Measurements from ENCODE around the gene RPL22.

The RPL22 gene

DNA sequence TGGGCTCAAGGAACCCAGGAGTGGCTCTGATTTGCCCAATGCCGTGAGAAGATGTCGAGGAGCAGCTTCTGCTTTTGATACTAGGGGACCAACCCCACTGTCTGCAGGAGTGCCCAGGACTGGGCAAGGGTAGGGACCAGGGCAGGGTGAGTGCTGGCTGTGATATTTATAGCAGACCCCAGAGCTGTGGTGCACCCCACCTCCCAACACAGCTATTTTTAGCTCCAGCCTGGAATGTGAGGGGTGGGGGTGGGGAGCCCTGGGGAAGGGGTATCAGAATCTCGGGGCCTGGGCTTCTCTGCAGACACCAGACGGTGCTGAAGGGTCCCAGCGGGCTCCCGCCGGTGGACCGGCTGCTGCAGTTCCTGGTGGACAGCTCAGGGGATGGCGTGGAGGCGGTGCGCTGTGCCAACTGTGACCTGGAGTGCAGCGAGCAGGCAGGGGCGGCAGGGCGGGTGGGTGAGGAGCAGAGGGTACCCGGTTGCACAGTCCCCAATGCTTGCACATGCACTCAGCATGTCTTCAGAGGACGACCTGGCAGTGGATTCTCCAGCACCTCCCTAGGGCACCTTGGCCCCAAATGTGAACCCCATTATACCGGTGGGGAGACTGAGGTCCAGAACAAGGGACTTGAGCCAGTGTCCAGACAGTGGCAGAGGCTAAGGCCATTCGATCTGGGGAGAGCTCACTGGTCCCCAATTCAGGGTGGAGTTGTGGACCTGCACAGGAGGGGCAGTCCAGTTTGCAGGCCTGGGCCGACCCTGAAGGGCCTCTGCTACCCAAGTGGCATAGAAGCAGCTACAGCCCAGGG lies 7.9 kb upstream of the RPL22 start:
- Histone ChIP-seq H3K9me3 (replicated peaks; ENCODE audit: insufficient read depth, low read length) (no peaks in the 10 kb centered on the region), H3K4me2 (ENCODE audit: low read depth, low read length) (no peak overlapping the region), H3K9me2 (replicated peaks; ENCODE audit: insufficient read depth, low read length) (no peaks in the 10 kb centered on the region), H3K79me2 (ENCODE audit: low read length) (no peaks in the 10 kb centered on the region), H3K9ac (ENCODE audit: low read length) (no peak overlapping the region), H3K36me3 (replicated peaks; ENCODE audit: insufficient read depth, low read length) (no peaks in the 10 kb centered on the region), H4K20me1 (ENCODE audit: insufficient read depth, low read length) (no peaks in the 10 kb centered on the region), H3K27ac (ENCODE audit: low read length) (no peak overlapping the region), H3K4me1 (ENCODE audit: low read length) (no peaks in the 10 kb centered on the region), H2AFZ (ENCODE audit: low read length) (no peak overlapping the region), H3K4me3 (ENCODE audit: low read length) (no peak overlapping the region), H3F3A (ENCODE audit: insufficient read depth, low read length) (no peaks in the 10 kb centered on the region), H3K27me3 (replicated peaks; ENCODE audit: insufficient read depth, low read length) (peaks cover 28% of the 10 kb centered on the region)
- no peak for DNase-seq
- TF ChIP-seq CTCF (IDR thresholded peaks at IDR 0.05; ENCODE audit: low read length) = no peak
- TF ChIP-seq EZH2 (optimal IDR thresholded peaks at IDR 0.05; ENCODE audit: low read depth, low read length) = no peak
- TF ChIP-seq EZH2phosphoT487 (IDR thresholded peaks at IDR 0.05; ENCODE audit: low read length) = no peak

- Histone ChIP-seq H3F3A (ENCODE audit: insufficient read depth, low read length) (no peaks in the 10 kb centered on the region), H3K9me2 (replicated peaks; ENCODE audit: insufficient read depth, low read length) (no peaks in the 10 kb centered on the region), H3K4me2 (ENCODE audit: low read depth, low read length) (peak overlapping the region; percentile 65; the same call in 1 of the 2 replicates), H3K4me1 (ENCODE audit: low read length) (no peaks in the 10 kb centered on the region), H3K9ac (ENCODE audit: low read length) (no peak overlapping the region; the same call in 1 of the 2 replicates), H2AFZ (ENCODE audit: low read length) (peak overlapping the region; percentile 78; the same call in 1 of the 2 replicates), H3K27me3 (replicated peaks; ENCODE audit: insufficient read depth, low read length) (peaks cover 23% of the 10 kb centered on the region), H3K27ac (ENCODE audit: low read length) (no peak overlapping the region), H4K20me1 (ENCODE audit: insufficient read depth, low read length) (no peaks in the 10 kb centered on the region), H3K4me3 (ENCODE audit: low read length) (peak overlapping the region; percentile 67), H3K79me2 (ENCODE audit: low read length) (no peaks in the 10 kb centered on the region), H3K36me3 (replicated peaks; ENCODE audit: insufficient read depth, low read length) (no peaks in the 10 kb centered on the region), H3K9me3 (replicated peaks; ENCODE audit: insufficient read depth, low read length) (no peaks in the 10 kb centered on the region)
- no peak for TF ChIP-seq EZH2phosphoT487 (IDR thresholded peaks at IDR 0.05; ENCODE audit: low read length)
- no peak for TF ChIP-seq EZH2 (optimal IDR thresholded peaks at IDR 0.05; ENCODE audit: low read depth, low read length)
- no peak for TF ChIP-seq CTCF (IDR thresholded peaks at IDR 0.05; ENCODE audit: low read length)
- DNase-seq = no peak
Measured at GRCh38 chr1:6206520-6206855, 7.1 kb upstream of the RPL22 start.

- H3K79me2 ChIP-seq (ENCODE audit: low read length) = no peaks in the 10 kb centered on the region
- peaks cover 23% of the 10 kb centered on the region for H3K27me3 ChIP-seq (replicated peaks; ENCODE audit: insufficient read depth, low read length)
- no peaks in the 10 kb centered on the region for H3F3A ChIP-seq (ENCODE audit: insufficient read depth, low read length)
- no peaks in the 10 kb centered on the region for H3K36me3 ChIP-seq (replicated peaks; ENCODE audit: insufficient read depth, low read length)
- H3K27ac ChIP-seq (ENCODE audit: low read length) = no peak within 1 kb of the TSS; the same call in 1 of the 2 replicates
- H3K4me2 ChIP-seq (ENCODE audit: low read depth, low read length) = peak within 1 kb of the TSS; percentile 65
- TF ChIP-seq EZH2 (optimal IDR thresholded peaks at IDR 0.05; ENCODE audit: low read depth, low read length) (no peak), EZH2phosphoT487 (IDR thresholded peaks at IDR 0.05; ENCODE audit: low read length) (no peak), CTCF (IDR thresholded peaks at IDR 0.05; ENCODE audit: low read length) (no peak)
- H3K9me3 ChIP-seq (replicated peaks; ENCODE audit: insufficient read depth, low read length) = no peaks in the 10 kb centered on the region
- peak within 1 kb of the TSS; percentile 52; the same call in 1 of the 2 replicates for H3K9ac ChIP-seq (ENCODE audit: low read length)
- peak within 1 kb of the TSS; percentile 67 for H3K4me3 ChIP-seq (ENCODE audit: low read length)
- H3K9me2 ChIP-seq (replicated peaks; ENCODE audit: insufficient read depth, low read length) = no peaks in the 10 kb centered on the region
- peak; percentile 65 for DNase-seq
- no peaks in the 10 kb centered on the region for H3K4me1 ChIP-seq (ENCODE audit: low read length)
- peak within 1 kb of the TSS; percentile 78 for H2AFZ ChIP-seq (ENCODE audit: low read length)
- no peaks in the 10 kb centered on the region for H4K20me1 ChIP-seq (ENCODE audit: insufficient read depth, low read length)
Measured at GRCh38 chr1:6205849-6206519, 6.6 kb upstream of the RPL22 start, which contains the start of gene RNF207. Gene RNF207, plus strand, starts transcription at chr1:6206119. Its CDS starts 417 bp downstream, at chr1:6206536.

Data from MM.1S (cell line).